GM12878 (cell line): ENCODE results near the gene PAQR5.

Experiments
- CHD2 ChIP-seq: IDR thresholded peaks from 2 replicates; pipeline ENCODE4 v1.6.1; 2011; ENCODE audit warnings: low read depth, low read length, improper control_type of control experiment, borderline replicate concordance
- CTCF ChIP-seq, 3 experiments: IDR thresholded peaks in 2 of 3; conservative IDR thresholded peaks in 1 of 3; 2 replicates each; pipeline ENCODE4 v1.5.1; 2011; ENCODE audit warnings: low read depth in 3 of 3, low read length in 3 of 3, mild to moderate bottlenecking in 3 of 3, control low read depth in 2 of 3, moderate library complexity in 2 of 3, inconsistent platforms in 1 of 3, mixed read lengths in 1 of 3; ENCODE audit not compliant: control insufficient read depth in 2 of 3, insufficient read depth in 1 of 3; ENCODE audit errors: extremely low read depth in 1 of 3
- EZH2 ChIP-seq: IDR thresholded peaks from 2 replicates; pipeline ENCODE4 v1.6.1; 2012; ENCODE audit warnings: low read depth, mild to moderate bottlenecking, control low read depth, inconsistent platforms, low read length, borderline replicate concordance; ENCODE audit not compliant: control insufficient read depth
- HDAC6 ChIP-seq: fragments of 200-600 bp; sonication (generic); IDR thresholded peaks from one replicate; pipeline ENCODE4 v1.8.0; 2017; ENCODE audit warnings: antibody characterized with exemption; ENCODE audit not compliant: unreplicated experiment
- JUNB ChIP-seq: IDR thresholded peaks from 2 replicates; pipeline ENCODE4 v1.6.1; 2016; ENCODE audit warnings: antibody characterized with exemption, mild to moderate bottlenecking
- MAX ChIP-seq: IDR thresholded peaks from 2 replicates; pipeline ENCODE4 v1.6.1; 2012; ENCODE audit warnings: low read depth, low read length, improper control_type of control experiment
- MEF2A ChIP-seq: IDR thresholded peaks from 2 replicates; pipeline ENCODE4 v1.6.1; 2011; ENCODE audit warnings: low read depth, mild to moderate bottlenecking, low read length, moderate library complexity; ENCODE audit not compliant: insufficient read depth
- MXI1 ChIP-seq: fragments of 150-350 bp; IDR thresholded peaks from 2 replicates; pipeline ENCODE4 v1.6.1; 2011; ENCODE audit warnings: low read depth, mild to moderate bottlenecking, inconsistent platforms, low read length, improper control_type of control experiment
- POLR2A ChIP-seq: IDR thresholded peaks from 2 replicates; pipeline ENCODE4 v1.6.1; 2011; ENCODE audit warnings: low read depth, mild to moderate bottlenecking, low read length
- POLR2AphosphoS5 ChIP-seq: IDR thresholded peaks from 2 replicates; pipeline ENCODE4 v1.6.1; 2011; ENCODE audit warnings: mild to moderate bottlenecking, low read length, inconsistent platforms
- RAD21 ChIP-seq: IDR thresholded peaks from 2 replicates; pipeline ENCODE4 v1.6.1; 2011; ENCODE audit warnings: mild to moderate bottlenecking, low read depth, low read length, moderate library complexity; ENCODE audit not compliant: insufficient read depth
- REST ChIP-seq: IDR thresholded peaks from 2 replicates; pipeline ENCODE4 v1.6.1; 2012; ENCODE audit warnings: mild to moderate bottlenecking, low read depth, low read length
- STAT3 ChIP-seq: IDR thresholded peaks from 2 replicates; pipeline ENCODE4 v1.6.1; 2011; ENCODE audit warnings: low read depth, low read length, improper control_type of control experiment
- TAF1 ChIP-seq: IDR thresholded peaks from 2 replicates; pipeline ENCODE4 v1.6.1; 2011; ENCODE audit warnings: mild to moderate bottlenecking, low read depth, low read length, borderline replicate concordance

GRCh38 chr15:69275933-69276560 is 22.7 kb upstream of the PAQR5 start:
- no peak for TF ChIP-seq REST
- TF ChIP-seq RAD21, result no peak
- no peak for TF ChIP-seq CTCF (IDR thresholded peaks at IDR 0.05 in 2 of 3, conservative IDR thresholded peaks at IDR 0.05 in 1 of 3; ENCODE audit: control insufficient read depth in 2 of 3, extremely low read depth in 1 of 3, insufficient read depth in 1 of 3, low read depth in 3 of 3, low read length in 3 of 3)
- no peak for TF ChIP-seq JUNB
- no peak for TF ChIP-seq MAX
- TF ChIP-seq POLR2A, result no peak
- TF ChIP-seq MEF2A, result no peak
- no peak for TF ChIP-seq STAT3
- no peak for TF ChIP-seq CHD2
- no peak for TF ChIP-seq POLR2AphosphoS5
- TF ChIP-seq EZH2, result no peak
- no peak for TF ChIP-seq MXI1
- no peak for TF ChIP-seq HDAC6
- no peak for TF ChIP-seq TAF1
